Neural cell (in vitro differentiated cells): Measurements from ENCODE around the gene ADAMTS17.

ENCODE experiments used
- EZH2 ChIP-seq: fragments of 200-600, 300-800 bp; shearing (Covaris generic), sonication (generic); IDR thresholded peaks from 2 replicates; pipeline ENCODE4 v1.6.1; 2014; ENCODE audit warnings: antibody characterized with exemption, low read length, borderline replicate concordance, mild to moderate bottlenecking; ENCODE audit not compliant: insufficient read depth, poor library complexity, severe bottlenecking
- POLR2AphosphoS5 ChIP-seq: IDR thresholded peaks from 2 replicates; pipeline ENCODE4 v1.6.1; 2012
- RAD21 ChIP-seq: fragments of 450-650 bp; conservative IDR thresholded peaks from 2 replicates; pipeline ENCODE4 v1.6.1; 2014; ENCODE audit warnings: antibody characterized with exemption, mild to moderate bottlenecking, moderate library complexity
- SMC3 ChIP-seq: fragments of 450-650 bp; conservative IDR thresholded peaks from 2 replicates; pipeline ENCODE4 v1.6.1; 2014; ENCODE audit warnings: antibody characterized with exemption, mild to moderate bottlenecking, moderate library complexity; ENCODE audit not compliant: poor library complexity
- TF ChIP-seq, protein P1 (sequence below): fragments of 450-650 bp; IDR thresholded peaks from 2 replicates; pipeline ENCODE4 v1.5.1; 2014; ENCODE audit warnings: antibody characterized with exemption, mild to moderate bottlenecking, moderate library complexity; ENCODE audit not compliant: poor library complexity, severe bottlenecking

DNA sequence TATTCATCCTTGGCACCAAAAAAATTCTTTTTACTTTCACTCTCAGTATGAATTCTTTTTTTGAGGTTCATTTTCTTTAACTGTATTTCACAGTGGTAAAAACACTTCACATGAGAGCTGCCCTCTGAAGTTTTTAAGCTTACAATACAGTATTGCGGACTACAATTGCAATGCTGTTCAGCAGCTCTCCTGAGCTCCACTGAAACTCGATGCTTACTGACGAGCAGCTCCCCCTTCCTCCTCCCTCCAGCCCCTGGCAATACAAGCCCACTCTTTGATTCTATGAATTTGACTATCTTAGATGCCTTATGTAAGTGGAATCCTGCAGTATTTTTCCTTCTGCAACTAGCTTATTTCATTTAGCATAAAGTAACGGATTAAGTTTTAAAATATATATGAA lies 183.4 kb downstream of the ADAMTS17 start:
- TF ChIP-seq, protein P1, sequence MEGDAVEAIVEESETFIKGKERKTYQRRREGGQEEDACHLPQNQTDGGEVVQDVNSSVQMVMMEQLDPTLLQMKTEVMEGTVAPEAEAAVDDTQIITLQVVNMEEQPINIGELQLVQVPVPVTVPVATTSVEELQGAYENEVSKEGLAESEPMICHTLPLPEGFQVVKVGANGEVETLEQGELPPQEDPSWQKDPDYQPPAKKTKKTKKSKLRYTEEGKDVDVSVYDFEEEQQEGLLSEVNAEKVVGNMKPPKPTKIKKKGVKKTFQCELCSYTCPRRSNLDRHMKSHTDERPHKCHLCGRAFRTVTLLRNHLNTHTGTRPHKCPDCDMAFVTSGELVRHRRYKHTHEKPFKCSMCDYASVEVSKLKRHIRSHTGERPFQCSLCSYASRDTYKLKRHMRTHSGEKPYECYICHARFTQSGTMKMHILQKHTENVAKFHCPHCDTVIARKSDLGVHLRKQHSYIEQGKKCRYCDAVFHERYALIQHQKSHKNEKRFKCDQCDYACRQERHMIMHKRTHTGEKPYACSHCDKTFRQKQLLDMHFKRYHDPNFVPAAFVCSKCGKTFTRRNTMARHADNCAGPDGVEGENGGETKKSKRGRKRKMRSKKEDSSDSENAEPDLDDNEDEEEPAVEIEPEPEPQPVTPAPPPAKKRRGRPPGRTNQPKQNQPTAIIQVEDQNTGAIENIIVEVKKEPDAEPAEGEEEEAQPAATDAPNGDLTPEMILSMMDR, result no peak
- TF ChIP-seq SMC3 (no peak), EZH2 (no peak), RAD21 (no peak), POLR2AphosphoS5 (no peak)
